ENCODE measurements around the gene SLC22A16. TPM values are rescaled to one million over a fixed set of nuclear protein-coding genes. Genes with fewer than 3 reads are reported as not detected.

The SLC22A16 gene
- total and polyA plus RNA-seq, 2 experiments from 2014 or later, result not detected

DNA sequence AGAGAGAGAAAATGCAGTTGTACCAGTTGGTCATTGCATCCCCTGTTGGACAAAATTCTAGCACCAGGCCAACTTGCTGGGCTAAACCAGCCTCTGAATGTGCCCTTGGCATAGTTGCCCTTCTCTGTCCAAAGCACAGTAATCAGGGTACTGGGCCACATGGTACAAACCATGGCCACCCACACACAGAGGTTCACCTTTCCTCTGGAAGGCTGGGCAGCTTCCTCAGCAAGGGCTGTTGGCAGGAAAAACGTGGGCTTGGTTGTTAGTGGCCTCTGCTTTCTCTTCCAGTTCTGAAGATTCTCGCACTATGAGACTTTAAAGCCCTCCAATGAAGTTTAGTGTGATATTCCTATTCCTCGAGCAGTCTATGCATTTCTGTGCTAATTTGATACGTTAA, 61.7 kb downstream of the SLC22A16 start:
- Histone ChIP-seq H3K4me3 (no peak overlapping the region), H3K27ac (peak overlapping the region; percentile 90), H3K4me1 (ENCODE audit: low read depth) (peaks cover 24% of the 10 kb centered on the region), H3K36me3 (no peaks in the 10 kb centered on the region), H3K27me3 (no peaks in the 10 kb centered on the region), H3K9me3 (ENCODE audit: low read depth) (no peaks in the 10 kb centered on the region)
- no peak for DNase-seq (ENCODE audit: low read depth in 1 of 2, low spot score in 1 of 2)
- TF ChIP-seq CTCF (IDR thresholded peaks at IDR 0.05; ENCODE audit: low read depth, low read length), result no peak

GRCh38 chr6:110412360-110412759, 64.1 kb downstream of the SLC22A16 start:
- no peaks in the 10 kb centered on the region for H3K36me3 ChIP-seq
- H3K27ac ChIP-seq, result no peak overlapping the region
- H3K4me3 ChIP-seq, result no peak overlapping the region
- TF ChIP-seq CTCF (IDR thresholded peaks at IDR 0.05; ENCODE audit: low read depth, low read length), result no peak
- no peaks in the 10 kb centered on the region for H3K9me3 ChIP-seq (ENCODE audit: low read depth)
- H3K4me1 ChIP-seq (ENCODE audit: low read depth), result peaks cover 24% of the 10 kb centered on the region
- H3K27me3 ChIP-seq, result no peaks in the 10 kb centered on the region
- peak in 1 of 2 donors; percentile 54 for DNase-seq (ENCODE audit: low read depth in 1 of 2, low spot score in 1 of 2)

DNA sequence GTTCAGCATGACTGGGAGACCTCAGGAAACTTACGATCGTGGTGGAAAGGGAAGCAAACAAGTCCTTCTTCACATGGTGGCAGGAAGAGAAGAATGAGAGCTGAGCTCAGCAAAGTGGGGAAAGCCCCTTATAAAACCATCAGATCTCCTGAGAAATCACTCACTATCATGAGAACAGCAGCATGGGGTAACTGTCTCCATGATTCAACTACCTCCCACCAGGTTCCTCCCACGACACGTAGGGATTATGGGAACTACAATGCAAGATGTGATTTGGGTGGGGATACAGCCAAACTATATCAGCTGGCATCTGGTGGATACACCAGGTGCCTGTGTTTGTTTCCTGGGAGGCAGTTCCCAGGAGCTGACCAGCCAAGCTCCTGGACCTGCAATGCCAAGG, 65.9 kb downstream of the SLC22A16 start:
- Histone ChIP-seq H3K4me3 (no peak overlapping the region), H3K27me3 (no peaks in the 10 kb centered on the region), H3K27ac (no peak overlapping the region), H3K36me3 (no peaks in the 10 kb centered on the region), H3K4me1 (ENCODE audit: low read depth) (peaks cover 21% of the 10 kb centered on the region), H3K9me3 (ENCODE audit: low read depth) (no peaks in the 10 kb centered on the region)
- TF ChIP-seq CTCF (IDR thresholded peaks at IDR 0.05; ENCODE audit: low read depth, low read length), result no peak
- DNase-seq (ENCODE audit: low read depth in 1 of 2, low spot score in 1 of 2), result no peak

GRCh38 chr6:110409794-110410193, 66.6 kb downstream of the SLC22A16 start:
- Histone ChIP-seq H3K4me1 (ENCODE audit: low read depth) (peaks cover 14% of the 10 kb centered on the region), H3K4me3 (no peak overlapping the region), H3K9me3 (ENCODE audit: low read depth) (no peaks in the 10 kb centered on the region), H3K27me3 (no peaks in the 10 kb centered on the region), H3K36me3 (no peaks in the 10 kb centered on the region), H3K27ac (no peak overlapping the region)
- TF ChIP-seq CTCF (IDR thresholded peaks at IDR 0.05; ENCODE audit: low read depth, low read length), result no peak
- DNase-seq (ENCODE audit: low read depth in 1 of 2, low spot score in 1 of 2), result no peak

GRCh38 chr6:110408901-110409300, 67.5 kb downstream of the SLC22A16 start:
- Histone ChIP-seq H3K4me1 (ENCODE audit: low read depth) (peaks cover 9% of the 10 kb centered on the region), H3K27me3 (no peaks in the 10 kb centered on the region), H3K27ac (no peak overlapping the region), H3K9me3 (ENCODE audit: low read depth) (no peaks in the 10 kb centered on the region), H3K36me3 (no peaks in the 10 kb centered on the region), H3K4me3 (no peak overlapping the region)
- no peak for TF ChIP-seq CTCF (IDR thresholded peaks at IDR 0.05; ENCODE audit: low read depth, low read length)
- DNase-seq (ENCODE audit: low read depth in 1 of 2, low spot score in 1 of 2), result no peak

GRCh38 chr6:110404607-110405006, 71.8 kb downstream of the SLC22A16 start:
- peak; percentile 25 to 38 for DNase-seq (ENCODE audit: low read depth in 1 of 2, low spot score in 1 of 2)
- Histone ChIP-seq H3K4me3 (no peak overlapping the region), H3K27ac (no peak overlapping the region), H3K27me3 (no peaks in the 10 kb centered on the region), H3K36me3 (no peaks in the 10 kb centered on the region), H3K4me1 (ENCODE audit: low read depth) (peaks cover 3% of the 10 kb centered on the region), H3K9me3 (ENCODE audit: low read depth) (no peaks in the 10 kb centered on the region)
- no peak for TF ChIP-seq CTCF (IDR thresholded peaks at IDR 0.05; ENCODE audit: low read depth, low read length)

Measured in cardiac muscle cell (in vitro differentiated cells and primary cell).